Stimulated activated CD8-positive, alpha-beta memory T cell treated with anti-CD3 and anti-CD28 coated beads, Interleukin-7, amount 100 ng/mL, for 48 hours (primary cell): ENCODE measurements around the gene RAB31.

Experiments used
- DNase-seq, 2 donors: peaks; one replicate each; pipeline ENCODE4 v3.0.0-alpha.2; 2020; ENCODE audit warnings: low read depth in 1 of 2; ENCODE audit errors: extremely low read depth in 1 of 2

RAB31 gene

GRCh38 chr18:9712130-9712577 is 4.1 kb downstream of the RAB31 start:
- no peak for DNase-seq

- DNase-seq: no peak
These were observed 4.5 kb downstream of the RAB31 start for GRCh38 chr18:9712611-9713010.

GRCh38 chr18:9714266-9715087 is 6.4 kb downstream of the RAB31 start:
- no peak for DNase-seq

GRCh38 chr18:9715088-9715343 is 6.9 kb downstream of the RAB31 start:
- no peak for DNase-seq

GRCh38 chr18:9715978-9716774 is 8.1 kb downstream of the RAB31 start:
- no peak for DNase-seq

- DNase-seq: no peak
These were observed 8.9 kb downstream of the RAB31 start for GRCh38 chr18:9716780-9717563.

GRCh38 chr18:9719421-9719981 is 11.4 kb downstream of the RAB31 start:
- DNase-seq: no peak

GRCh38 chr18:9720327-9720726 is 12.2 kb downstream of the RAB31 start:
- no peak for DNase-seq

- DNase-seq: no peak
These were observed 13.9 kb downstream of the RAB31 start for GRCh38 chr18:9721893-9722550.

GRCh38 chr18:9722691-9723090 is 14.6 kb downstream of the RAB31 start:
- DNase-seq: no peak

GRCh38 chr18:9724797-9725585 is 16.9 kb downstream of the RAB31 start:
- no peak for DNase-seq

GRCh38 chr18:9726175-9726574 is 18.1 kb downstream of the RAB31 start:
- no peak for DNase-seq

GRCh38 chr18:9726936-9727335 is 18.8 kb downstream of the RAB31 start:
- DNase-seq: no peak

- DNase-seq: no peak
These were observed 22.7 kb downstream of the RAB31 start for GRCh38 chr18:9730786-9731185.

GRCh38 chr18:9731380-9731779 is 23.3 kb downstream of the RAB31 start:
- DNase-seq: no peak

- no peak for DNase-seq
These were observed 23.9 kb downstream of the RAB31 start for GRCh38 chr18:9732031-9732430.

GRCh38 chr18:9734189-9734588 is 26.1 kb downstream of the RAB31 start:
- DNase-seq: no peak

GRCh38 chr18:9735238-9735637 is 27.1 kb downstream of the RAB31 start:
- no peak for DNase-seq

- DNase-seq: no peak
These were observed 27.8 kb downstream of the RAB31 start for GRCh38 chr18:9735879-9736278.

GRCh38 chr18:9736286-9736835 is 28.3 kb downstream of the RAB31 start:
- DNase-seq: no peak
